ENCODE measurements around the gene PGAP2.

DNA sequence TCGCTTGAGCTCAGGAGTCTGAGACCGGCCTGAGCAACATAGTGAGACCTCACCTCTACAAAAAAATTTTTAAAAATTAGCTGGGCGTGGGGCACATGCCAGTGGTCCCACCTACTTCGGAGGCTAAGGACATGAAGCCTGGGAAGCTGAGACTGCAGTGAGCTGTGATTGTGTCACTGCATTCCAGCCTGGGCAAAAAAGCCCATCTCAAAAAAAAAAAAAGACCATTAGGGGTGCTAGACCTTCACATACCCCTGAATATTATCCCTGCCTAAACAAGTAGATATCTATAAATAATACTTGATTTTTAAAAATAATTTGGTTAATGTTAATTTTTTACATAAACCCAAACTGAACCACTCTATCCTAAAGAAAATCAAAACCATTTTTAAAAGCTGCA, 35.2 kb upstream of the PGAP2 start:
- TF ChIP-seq POLR2A (IDR thresholded peaks at IDR 0.05) (no peak), POLR2AphosphoS5 (IDR thresholded peaks at IDR 0.05) (no peak)
